Esophagus muscularis mucosa (tissue), 4 donors: Measurements from ENCODE around the gene XYLT2. TPM values are rescaled to one million over a fixed set of nuclear protein-coding genes. Genes with fewer than 3 reads are reported as not detected.

ENCODE experiments used
- DNase-seq: peaks from one replicate; pipeline ENCODE4 v3.0.0-alpha.2; 2017; ENCODE audit errors: extremely low spot score
- H3K27ac ChIP-seq, 4 donors: fragments of 200-600 bp; sonication (generic); replicated peaks in 1 of 4; 1 replicate in 3 of 4; 2 replicates in 1 of 4; pipeline ENCODE4 v1.5.1; 2016 to 2019; ENCODE audit warnings: mild to moderate bottlenecking in 1 of 4
- H3K27me3 ChIP-seq, 4 donors: fragments of 200-600 bp; sonication (generic); one replicate each; pipeline versions ENCODE4 v1.5.1 to v1.6.0; 2016 to 2019
- H3K36me3 ChIP-seq, 4 donors: fragments of 200-600 bp; sonication (generic); one replicate each; pipeline ENCODE4 v1.5.1; 2016 to 2019
- H3K4me1 ChIP-seq, 4 donors: fragments of 200-600 bp; sonication (generic); one replicate each; pipeline ENCODE4 v1.5.1; 2016 to 2019
- H3K4me3 ChIP-seq, 4 donors: fragments of 200-600 bp; sonication (generic); 1 replicate in 2 of 4; 2 replicates in 2 of 4; pipeline ENCODE4 v1.5.1; 2016 to 2019; ENCODE audit warnings: mild to moderate bottlenecking in 4 of 4, moderate library complexity in 1 of 4
- H3K9me3 ChIP-seq, 4 donors: fragments of 200-600 bp; sonication (generic); 1 replicate in 3 of 4; 2 replicates in 1 of 4; pipeline ENCODE4 v1.5.1; 2016 to 2019
- CTCF ChIP-seq, 3 experiments: fragments of 200-600 bp in 2 of 3; fragments of 450-650 bp in 1 of 3; sonication (generic) in 2 of 3; IDR thresholded peaks; one replicate each; pipeline ENCODE4 v1.5.1; 2017 to 2019; ENCODE audit warnings: antibody characterized with exemption in 3 of 3, mild to moderate bottlenecking in 2 of 3, moderate library complexity in 1 of 3
- EP300 ChIP-seq: sonication (generic); formaldehyde crosslinking; IDR thresholded peaks from one replicate; pipeline ENCODE4 v1.6.1; 2017; ENCODE audit warnings: antibody characterized with exemption
- POLR2A ChIP-seq: fragments of 450-650 bp; IDR thresholded peaks from one replicate; pipeline ENCODE4 v1.6.1; 2017; ENCODE audit warnings: antibody characterized with exemption, moderate library complexity, mild to moderate bottlenecking, low read depth
- POLR2AphosphoS5 ChIP-seq, 2 donors: sonication (generic); formaldehyde crosslinking; IDR thresholded peaks; one replicate each; pipeline ENCODE4 v1.6.1; 2017; ENCODE audit warnings: antibody characterized with exemption in 2 of 2
- WGBS: methylation state at CpG from one replicate; pipeline ENCODE4 v1.1.5; 2018; 5-methylcytosine and 5-hydroxymethylcytosine counted together
- intact Hi-C: fragments of 100-400 bp; cut with DNase I; formaldehyde crosslinking; loops from one replicate; pipeline ENCODE4 v1.15.1; 2023
- total RNA-seq, 4 donors: library from RNA; depleted of rRNA; stranded (reverse); fragments of >200 nt; gene quantifications; one replicate each; pipeline versions ENCODE4 v1.1.0 to v1.2.1, GENCODE V29; 2016

Gene XYLT2
- total RNA-seq, 4 donors from 2014 or later, result 12.8 to 29.8 (median 26.0) TPM

- intact Hi-C loops, result no loop called here
- 56% methylated on average over 4 of the region's 4 CpGs for WGBS
- DNase-seq, result no peak
Observed at GRCh38 chr17:50325906-50326305, 20.0 kb upstream of the XYLT2 start.

GRCh38 chr17:50326831-50327364 lies 19.0 kb upstream of the XYLT2 start:
- no peak overlapping the region for H3K27ac ChIP-seq
- no peak overlapping the region for H3K4me3 ChIP-seq
- TF ChIP-seq POLR2AphosphoS5 (IDR thresholded peaks at IDR 0.05), result no peak
- TF ChIP-seq CTCF (IDR thresholded peaks at IDR 0.05), result no peak
- no peak for TF ChIP-seq EP300
- no peak for TF ChIP-seq POLR2A
- no peak for DNase-seq
- peaks cover 0 to 11% (median 0%) of the 10 kb centered on the region in 4 donors for H3K27me3 ChIP-seq
- H3K36me3 ChIP-seq, result no peaks in the 10 kb centered on the region
- 72% methylated on average over 9 of the region's 9 CpGs for WGBS
- no peaks in the 10 kb centered on the region for H3K9me3 ChIP-seq
- intact Hi-C loops, result no loop called here
- H3K4me1 ChIP-seq, result no peaks in the 10 kb centered on the region

More at GRCh38 chr17:50325906-50326305, 20.0 kb upstream of the XYLT2 start:
- TF ChIP-seq EP300 (no peak), POLR2AphosphoS5 (IDR thresholded peaks at IDR 0.05) (no peak), CTCF (IDR thresholded peaks at IDR 0.05) (no peak), POLR2A (no peak)
- no peaks in the 10 kb centered on the region for H3K4me1 ChIP-seq
- no peak overlapping the region for H3K27ac ChIP-seq
- H3K36me3 ChIP-seq, result no peaks in the 10 kb centered on the region
- H3K4me3 ChIP-seq, result no peak overlapping the region
- no peaks in the 10 kb centered on the region for H3K9me3 ChIP-seq
- H3K27me3 ChIP-seq, result peaks cover 0 to 5% (median 0%) of the 10 kb centered on the region in 4 donors

DNA sequence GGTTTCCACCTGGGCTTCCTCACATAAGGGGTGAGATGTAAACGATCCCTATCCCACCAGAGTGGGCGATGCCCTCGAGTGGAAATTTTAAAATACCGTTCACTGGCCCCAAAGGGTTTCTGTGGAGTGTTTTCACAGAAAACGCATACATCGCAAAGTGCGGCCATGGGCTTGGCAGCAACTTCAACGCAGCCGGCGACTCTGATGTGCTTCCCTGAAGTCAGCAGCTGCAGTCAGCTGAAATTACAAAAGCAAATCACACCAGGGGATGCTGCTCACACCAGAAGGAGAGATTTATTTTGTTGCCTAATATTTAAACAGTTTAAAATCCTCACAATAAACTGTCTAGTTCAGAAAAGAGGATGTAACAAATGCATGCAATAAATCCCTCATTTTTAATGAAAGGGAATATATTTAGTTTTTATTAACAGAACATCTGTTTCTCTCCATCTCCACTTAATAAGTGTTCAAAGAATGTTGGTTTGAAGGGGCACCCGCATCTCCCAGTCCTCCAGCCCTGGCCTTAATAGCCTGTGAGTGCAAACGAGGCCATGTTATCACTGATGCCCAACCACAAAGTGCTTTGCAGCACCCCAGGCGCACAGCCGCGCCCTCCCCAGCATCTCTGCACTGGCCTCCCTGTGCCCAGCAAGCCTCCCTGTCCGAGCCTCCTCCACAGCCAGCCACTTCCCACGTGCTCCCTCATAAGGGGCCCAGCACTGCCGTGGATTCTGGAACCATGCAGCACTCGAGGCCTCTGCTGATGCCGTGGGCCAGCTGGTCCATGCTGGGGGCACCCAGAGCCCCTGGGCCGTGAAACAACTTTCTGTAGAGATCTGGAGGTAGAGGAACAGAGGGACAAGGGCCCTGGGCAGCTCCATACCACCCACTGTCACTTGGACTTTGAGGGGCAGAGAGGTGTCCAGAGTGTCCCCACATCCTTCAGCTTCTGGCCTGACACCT lies 17.3 kb upstream of the XYLT2 start:
- Histone ChIP-seq H3K4me1 (no peaks in the 10 kb centered on the region), H3K36me3 (no peaks in the 10 kb centered on the region), H3K27me3 (peaks cover 0 to 16% (median 0%) of the 10 kb centered on the region in 4 donors), H3K27ac (no peak overlapping the region), H3K9me3 (no peaks in the 10 kb centered on the region), H3K4me3 (no peak overlapping the region)
- intact Hi-C loops, result no loop called here
- TF ChIP-seq CTCF (IDR thresholded peaks at IDR 0.05) (no peak), EP300 (no peak), POLR2AphosphoS5 (IDR thresholded peaks at IDR 0.05) (no peak), POLR2A (no peak)
- DNase-seq, result no peak
- WGBS, result 65% methylated on average over 21 of the region's 21 CpGs

DNA sequence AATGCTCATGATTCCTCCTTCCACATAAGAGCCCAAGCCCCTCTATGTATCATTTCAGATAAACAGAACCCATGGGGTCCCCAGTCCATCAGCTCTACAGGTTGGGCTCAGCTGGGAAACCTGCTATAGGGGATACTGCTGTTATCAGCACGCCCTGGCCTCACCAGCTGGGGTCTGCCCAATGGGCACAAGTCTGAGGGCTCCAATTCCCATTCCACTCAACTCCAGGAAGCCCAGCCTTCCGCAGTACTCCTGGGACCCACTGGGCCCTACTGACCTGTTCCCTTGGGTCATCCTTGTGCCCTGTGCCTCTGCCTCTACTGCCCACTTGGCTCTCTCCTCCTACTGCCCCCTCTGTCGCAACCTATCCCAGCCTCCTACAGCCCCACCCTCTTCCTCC lies 16.2 kb upstream of the XYLT2 start:
- no peak for TF ChIP-seq POLR2A
- TF ChIP-seq CTCF (IDR thresholded peaks at IDR 0.05), result no peak
- TF ChIP-seq EP300, result no peak
- TF ChIP-seq POLR2AphosphoS5 (IDR thresholded peaks at IDR 0.05), result no peak
- H3K4me1 ChIP-seq, result no peaks in the 10 kb centered on the region
- DNase-seq, result no peak
- peaks cover 0 to 16% (median 0%) of the 10 kb centered on the region in 4 donors for H3K27me3 ChIP-seq
- no peak overlapping the region for H3K27ac ChIP-seq
- H3K36me3 ChIP-seq, result no peaks in the 10 kb centered on the region
- H3K9me3 ChIP-seq, result no peaks in the 10 kb centered on the region
- H3K4me3 ChIP-seq, result no peak overlapping the region
- intact Hi-C loops, result no loop called here
- 90% methylated on average over 3 of the region's 3 CpGs for WGBS
